ENCODE measurements around the gene ELMOD3.
"Not testable (repeated sequence)": the region's sequence is repeated elsewhere in the genome, so short reads cannot be mapped to it uniquely, and the experiment has no call there.

Gene ELMOD3

DNA sequence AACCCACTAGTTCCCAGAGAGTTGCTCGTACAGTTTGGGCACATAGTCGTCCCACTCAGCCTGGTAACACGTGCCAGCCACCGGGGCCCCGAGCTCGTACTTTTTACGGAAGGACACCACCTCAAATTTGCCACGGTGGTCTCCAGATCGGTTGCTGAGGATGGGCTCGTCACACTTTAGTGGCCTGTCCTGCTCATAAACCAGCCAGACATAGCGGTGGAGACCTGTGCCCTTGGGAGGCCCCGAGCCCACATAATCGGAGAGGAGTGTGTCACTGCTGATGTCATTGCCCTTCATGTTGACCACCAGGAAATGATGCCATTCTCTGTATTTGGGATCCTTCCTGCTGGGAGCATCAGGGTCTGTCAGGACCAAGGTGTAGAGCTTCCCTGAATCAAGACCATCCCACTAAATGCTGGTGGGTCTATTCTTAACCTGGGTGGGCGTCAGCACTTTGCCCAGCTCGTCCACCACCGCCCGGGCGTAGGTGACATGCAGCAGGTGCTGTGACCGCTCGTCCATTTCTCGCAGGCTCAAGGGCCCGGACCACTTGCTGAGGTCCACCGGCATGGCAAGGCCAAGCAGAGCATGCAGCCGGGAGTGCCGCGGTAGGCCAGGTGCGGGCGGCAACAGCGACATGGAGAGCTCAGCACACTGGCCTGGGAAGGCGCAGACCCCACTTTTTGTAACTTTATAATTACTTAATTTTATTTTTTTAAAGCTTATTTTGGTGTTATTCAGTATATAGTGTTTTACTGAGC is 13.1 kb upstream of the ELMOD3 start:
- no peak for DNase-seq
- 98% methylated on average over 26 of the region's 30 CpGs for WGBS (ENCODE audit: insufficient coverage)
- Histone ChIP-seq H3K9me3 (ENCODE audit: control extremely low read depth in 1 of 5, control insufficient read depth in 4 of 5, insufficient read depth in 2 of 5, low read depth in 1 of 5, low read length in 4 of 5) (no peaks in the 10 kb centered on the region), H3K27me3 (replicated peaks in 2 of 5; ENCODE audit: control insufficient read depth in 4 of 5, insufficient read depth in 5 of 5, low read length in 4 of 5) (no peaks in the 10 kb centered on the region), H3K4me1 (ENCODE audit: control extremely low read depth in 1 of 4, control insufficient read depth in 4 of 4, insufficient read depth in 4 of 4, low read length in 3 of 4) (no peaks in the 10 kb centered on the region), H3K4me3 (ENCODE audit: control insufficient read depth in 1 of 7, extremely low read depth in 1 of 7, insufficient read depth in 4 of 7, low read depth in 2 of 7, low read length in 6 of 7) (no peak overlapping the region), H3K36me3 (ENCODE audit: control insufficient read depth in 4 of 4, insufficient read depth in 4 of 4, low read length in 3 of 4) (peaks cover 2 to 31% (median 17%) of the 10 kb centered on the region in 4 experiments), H3K27ac (ENCODE audit: insufficient read depth in 1 of 2, low read depth in 1 of 2, low read length in 2 of 2, poor library complexity in 1 of 2, severe bottlenecking in 2 of 2) (no peak overlapping the region)
- ChIA-PET POLR2A (interaction anchor here (0.6 kb wide), 1 partner anchor 181 kb away, joined by 4 read pairs; no protein-coding TSS in a partner anchor), CTCF (interaction anchor here (0.6 kb wide), 1 partner anchor 238 kb away, joined by 3 read pairs; no protein-coding TSS in a partner anchor)

- H3K4me1 ChIP-seq (ENCODE audit: control extremely low read depth in 1 of 4, control insufficient read depth in 4 of 4, insufficient read depth in 4 of 4, low read length in 3 of 4), result no peaks in the 10 kb centered on the region
- 90% methylated on average over 2 of the region's 3 CpGs for WGBS (ENCODE audit: insufficient coverage)
- no peak overlapping the region for H3K4me3 ChIP-seq (ENCODE audit: control insufficient read depth in 1 of 7, extremely low read depth in 1 of 7, insufficient read depth in 4 of 7, low read depth in 2 of 7, low read length in 6 of 7)
- H3K27me3 ChIP-seq (replicated peaks in 2 of 5; ENCODE audit: control insufficient read depth in 4 of 5, insufficient read depth in 5 of 5, low read length in 4 of 5), result no peaks in the 10 kb centered on the region
- no peak overlapping the region for H3K27ac ChIP-seq (ENCODE audit: insufficient read depth in 1 of 2, low read depth in 1 of 2, low read length in 2 of 2, poor library complexity in 1 of 2, severe bottlenecking in 2 of 2)
- no peak for DNase-seq
- no peaks in the 10 kb centered on the region for H3K9me3 ChIP-seq (ENCODE audit: control extremely low read depth in 1 of 5, control insufficient read depth in 4 of 5, insufficient read depth in 2 of 5, low read depth in 1 of 5, low read length in 4 of 5)
- ChIA-PET CTCF (no interaction called here), POLR2A (no interaction called here)
- peaks cover 2 to 34% (median 18%) of the 10 kb centered on the region in 4 experiments for H3K36me3 ChIP-seq (ENCODE audit: control insufficient read depth in 4 of 4, insufficient read depth in 4 of 4, low read length in 3 of 4)
These were observed 12.4 kb upstream of the ELMOD3 start for GRCh38 chr2:85342156-85342555.

DNA sequence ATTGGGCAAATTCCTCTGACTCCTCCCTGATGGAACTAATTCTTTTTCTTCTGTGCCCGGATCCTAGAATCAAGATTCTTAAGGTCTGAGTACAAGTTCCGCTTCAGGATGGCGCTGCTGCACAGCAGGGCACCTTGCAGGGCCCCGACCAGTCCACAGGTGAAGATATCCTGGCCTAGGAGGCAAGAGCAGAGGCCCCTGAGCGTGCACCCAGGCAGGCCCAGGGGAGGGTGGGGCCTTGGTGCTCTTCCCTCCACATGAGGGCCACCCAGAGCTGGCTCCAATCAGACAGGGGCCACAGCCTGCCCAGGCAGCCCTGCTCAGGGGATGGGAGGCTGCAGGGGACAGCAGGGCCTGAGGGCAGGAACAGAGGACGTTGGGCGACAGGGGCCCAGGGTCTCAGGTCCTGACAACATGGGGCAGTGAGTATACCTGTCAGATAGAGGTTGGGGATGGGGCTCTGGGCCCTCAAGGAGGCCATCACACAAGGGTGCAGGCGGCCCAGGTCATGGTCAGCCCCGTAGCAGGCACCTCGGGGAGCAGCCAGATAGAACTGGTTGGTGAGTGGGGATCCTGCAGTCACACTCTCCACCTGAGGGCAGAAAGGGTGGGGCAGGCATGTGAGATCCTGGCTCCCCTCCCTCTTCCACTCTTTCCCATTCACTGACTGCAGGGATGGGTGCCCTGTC is 11.2 kb upstream of the ELMOD3 start:
- POLR2A ChIA-PET, result interaction anchor here (0.6 kb wide), 1 partner anchor 17 kb away, joined by 3 read pairs; no protein-coding TSS in a partner anchor

GRCh38 chr2:85344356-85344954 is 10.1 kb upstream of the ELMOD3 start:
- CTCF ChIA-PET, result no interaction called here

More for the DNA sequence above, 11.2 kb upstream of the ELMOD3 start:
- H3K9me3 ChIP-seq (ENCODE audit: control extremely low read depth in 1 of 5, control insufficient read depth in 4 of 5, insufficient read depth in 2 of 5, low read depth in 1 of 5, low read length in 4 of 5); H3K27me3 ChIP-seq (replicated peaks in 2 of 5; ENCODE audit: control insufficient read depth in 4 of 5, insufficient read depth in 5 of 5, low read length in 4 of 5); CTCF ChIA-PET; H3K27ac ChIP-seq (ENCODE audit: insufficient read depth in 1 of 2, low read depth in 1 of 2, low read length in 2 of 2, poor library complexity in 1 of 2, severe bottlenecking in 2 of 2); DNase-seq; H3K4me1 ChIP-seq (ENCODE audit: control extremely low read depth in 1 of 4, control insufficient read depth in 4 of 4, insufficient read depth in 4 of 4, low read length in 3 of 4); H3K4me3 ChIP-seq (ENCODE audit: control insufficient read depth in 1 of 7, extremely low read depth in 1 of 7, insufficient read depth in 4 of 7, low read depth in 2 of 7, low read length in 6 of 7): not testable (repeated sequence)
- 99% methylated on average over 5 of the region's 10 CpGs for WGBS (ENCODE audit: insufficient coverage)
- H3K36me3 ChIP-seq (ENCODE audit: control insufficient read depth in 4 of 4, insufficient read depth in 4 of 4, low read length in 3 of 4), result peaks cover 2 to 40% (median 21%) of the 10 kb centered on the region in 4 experiments

GRCh38 chr2:85347599-85347998 is 7.0 kb upstream of the ELMOD3 start:
- no peak for DNase-seq
- 100% methylated on average over 2 of the region's 3 CpGs for WGBS (ENCODE audit: insufficient coverage)
- POLR2A ChIA-PET, result no interaction called here
- Histone ChIP-seq H3K36me3 (ENCODE audit: control insufficient read depth in 4 of 4, insufficient read depth in 4 of 4, low read length in 3 of 4) (peaks cover 9 to 69% (median 41%) of the 10 kb centered on the region in 4 experiments), H3K27ac (ENCODE audit: insufficient read depth in 1 of 2, low read depth in 1 of 2, low read length in 2 of 2, poor library complexity in 1 of 2, severe bottlenecking in 2 of 2) (no peak overlapping the region), H3K4me3 (ENCODE audit: control insufficient read depth in 1 of 7, extremely low read depth in 1 of 7, insufficient read depth in 4 of 7, low read depth in 2 of 7, low read length in 6 of 7) (no peak overlapping the region), H3K4me1 (ENCODE audit: control extremely low read depth in 1 of 4, control insufficient read depth in 4 of 4, insufficient read depth in 4 of 4, low read length in 3 of 4) (no peaks in the 10 kb centered on the region), H3K9me3 (ENCODE audit: control extremely low read depth in 1 of 5, control insufficient read depth in 4 of 5, insufficient read depth in 2 of 5, low read depth in 1 of 5, low read length in 4 of 5) (no peaks in the 10 kb centered on the region), H3K27me3 (replicated peaks in 2 of 5; ENCODE audit: control insufficient read depth in 4 of 5, insufficient read depth in 5 of 5, low read length in 4 of 5) (no peaks in the 10 kb centered on the region)
- CTCF ChIA-PET, result interaction anchor here (1.3 kb wide), 1 partner anchor 203 kb away, joined by 4 read pairs; no protein-coding TSS in a partner anchor

More at GRCh38 chr2:85344356-85344954, 10.1 kb upstream of the ELMOD3 start:
- POLR2A ChIA-PET, result no interaction called here
- Histone ChIP-seq H3K4me1 (ENCODE audit: control extremely low read depth in 1 of 4, control insufficient read depth in 4 of 4, insufficient read depth in 4 of 4, low read length in 3 of 4) (no peaks in the 10 kb centered on the region), H3K27ac (ENCODE audit: insufficient read depth in 1 of 2, low read depth in 1 of 2, low read length in 2 of 2, poor library complexity in 1 of 2, severe bottlenecking in 2 of 2) (no peak overlapping the region), H3K9me3 (ENCODE audit: control extremely low read depth in 1 of 5, control insufficient read depth in 4 of 5, insufficient read depth in 2 of 5, low read depth in 1 of 5, low read length in 4 of 5) (no peaks in the 10 kb centered on the region), H3K27me3 (replicated peaks in 2 of 5; ENCODE audit: control insufficient read depth in 4 of 5, insufficient read depth in 5 of 5, low read length in 4 of 5) (no peaks in the 10 kb centered on the region), H3K4me3 (ENCODE audit: control insufficient read depth in 1 of 7, extremely low read depth in 1 of 7, insufficient read depth in 4 of 7, low read depth in 2 of 7, low read length in 6 of 7) (no peak overlapping the region), H3K36me3 (ENCODE audit: control insufficient read depth in 4 of 4, insufficient read depth in 4 of 4, low read length in 3 of 4) (peaks cover 4 to 46% (median 27%) of the 10 kb centered on the region in 4 experiments)
- DNase-seq, result no peak
- 80% methylated on average over 5 of the region's 14 CpGs for WGBS (ENCODE audit: insufficient coverage)

GRCh38 chr2:85353876-85354285 is 688 bp upstream of the ELMOD3 start:
- WGBS (ENCODE audit: insufficient coverage), result 67% methylated on average over 16 of the region's 16 CpGs
- POLR2A ChIA-PET, result interaction anchor here (2.4 kb wide), 1 partner anchor 26 kb away, joined by 12 read pairs; the partner anchor contains the start of gene TGOLN2
- CTCF ChIA-PET, result interaction anchor here (1.8 kb wide), 1 partner anchor 8 kb away, joined by 4 read pairs; no protein-coding TSS in a partner anchor

More at GRCh38 chr2:85353876-85354285, 688 bp upstream of the ELMOD3 start:
- DNase-seq, result peak in 1 of 3 donors; percentile 13
- Histone ChIP-seq H3K27me3 (replicated peaks in 2 of 5; ENCODE audit: control insufficient read depth in 4 of 5, insufficient read depth in 5 of 5, low read length in 4 of 5) (no peaks in the 10 kb centered on the region), H3K4me1 (ENCODE audit: control extremely low read depth in 1 of 4, control insufficient read depth in 4 of 4, insufficient read depth in 4 of 4, low read length in 3 of 4) (peaks cover 4 to 24% (median 22%) of the 10 kb centered on the region in 4 experiments), H3K4me3 (ENCODE audit: control insufficient read depth in 1 of 7, extremely low read depth in 1 of 7, insufficient read depth in 4 of 7, low read depth in 2 of 7, low read length in 6 of 7) (peak overlapping the region; percentile 58 to 96 (median 81)), H3K9me3 (ENCODE audit: control extremely low read depth in 1 of 5, control insufficient read depth in 4 of 5, insufficient read depth in 2 of 5, low read depth in 1 of 5, low read length in 4 of 5) (no peaks in the 10 kb centered on the region), H3K36me3 (ENCODE audit: control insufficient read depth in 4 of 4, insufficient read depth in 4 of 4, low read length in 3 of 4) (peaks cover 11 to 44% (median 28%) of the 10 kb centered on the region in 4 experiments), H3K27ac (ENCODE audit: insufficient read depth in 1 of 2, low read depth in 1 of 2, low read length in 2 of 2, poor library complexity in 1 of 2, severe bottlenecking in 2 of 2) (peak overlapping the region; percentile 91 to 96)

Data from common myeloid progenitor, CD34-positive (primary cell).